ENCODE measurements around the gene EPN3. TPM values are rescaled to one million over a fixed set of nuclear protein-coding genes. Genes with fewer than 3 reads are reported as not detected.

Gene EPN3
- total RNA-seq, 1 experiment from 2014 or later, result 20.5 TPM

DNA sequence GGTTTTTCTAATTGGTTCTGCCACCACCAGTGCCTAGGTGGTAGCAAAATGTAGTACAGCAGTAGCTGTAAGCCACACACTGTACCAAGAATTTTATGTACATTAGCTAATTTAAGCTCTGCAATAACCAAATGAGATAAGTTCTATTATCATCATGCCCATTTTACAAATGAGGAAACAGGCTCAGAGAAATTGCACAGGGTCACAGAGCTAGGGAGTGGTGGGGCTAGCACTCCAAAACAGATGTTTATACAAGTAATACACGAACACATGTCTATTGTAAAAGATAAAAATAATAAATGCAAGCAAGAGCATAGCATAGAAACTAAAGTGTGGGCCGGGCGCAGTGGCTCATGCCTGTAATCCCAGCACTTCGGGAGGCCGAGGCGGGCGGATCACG is 40.3 kb upstream of the EPN3 start:
- H3K9ac ChIP-seq (ENCODE audit: low read length), result no peak overlapping the region
- no peaks in the 10 kb centered on the region for H3K9me2 ChIP-seq (replicated peaks; ENCODE audit: low read length)
- H3F3A ChIP-seq (ENCODE audit: low read length, unreplicated experiment), result no peaks in the 10 kb centered on the region
- DNase-seq, result no peak
- H2AFZ ChIP-seq (ENCODE audit: low read length), result no peak overlapping the region
- TF ChIP-seq, protein P1, sequence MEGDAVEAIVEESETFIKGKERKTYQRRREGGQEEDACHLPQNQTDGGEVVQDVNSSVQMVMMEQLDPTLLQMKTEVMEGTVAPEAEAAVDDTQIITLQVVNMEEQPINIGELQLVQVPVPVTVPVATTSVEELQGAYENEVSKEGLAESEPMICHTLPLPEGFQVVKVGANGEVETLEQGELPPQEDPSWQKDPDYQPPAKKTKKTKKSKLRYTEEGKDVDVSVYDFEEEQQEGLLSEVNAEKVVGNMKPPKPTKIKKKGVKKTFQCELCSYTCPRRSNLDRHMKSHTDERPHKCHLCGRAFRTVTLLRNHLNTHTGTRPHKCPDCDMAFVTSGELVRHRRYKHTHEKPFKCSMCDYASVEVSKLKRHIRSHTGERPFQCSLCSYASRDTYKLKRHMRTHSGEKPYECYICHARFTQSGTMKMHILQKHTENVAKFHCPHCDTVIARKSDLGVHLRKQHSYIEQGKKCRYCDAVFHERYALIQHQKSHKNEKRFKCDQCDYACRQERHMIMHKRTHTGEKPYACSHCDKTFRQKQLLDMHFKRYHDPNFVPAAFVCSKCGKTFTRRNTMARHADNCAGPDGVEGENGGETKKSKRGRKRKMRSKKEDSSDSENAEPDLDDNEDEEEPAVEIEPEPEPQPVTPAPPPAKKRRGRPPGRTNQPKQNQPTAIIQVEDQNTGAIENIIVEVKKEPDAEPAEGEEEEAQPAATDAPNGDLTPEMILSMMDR (conservative IDR thresholded peaks at IDR 0.05; ENCODE audit: low read depth, low read length), result no peak
- TF ChIP-seq EZH2 (IDR thresholded peaks at IDR 0.05; ENCODE audit: low read length, unreplicated experiment), result no peak
- no peaks in the 10 kb centered on the region for H3K27me3 ChIP-seq (ENCODE audit: low read length)
- POLR2A ChIA-PET (ENCODE audit: unreplicated experiment), result no interaction called here
- H3K9me3 ChIP-seq (ENCODE audit: low read length), result no peaks in the 10 kb centered on the region
- no TSS peak for BruUV-seq (replicated peaks)
- H3K36me3 ChIP-seq (ENCODE audit: low read depth, low read length), result no peaks in the 10 kb centered on the region
- H3K4me1 ChIP-seq (ENCODE audit: insufficient read depth, low read length), result peaks cover 13% of the 10 kb centered on the region
- H4K20me1 ChIP-seq (ENCODE audit: low read length), result no peaks in the 10 kb centered on the region
- H3K27ac ChIP-seq (ENCODE audit: low read length), result no peak overlapping the region
- H3K79me2 ChIP-seq (ENCODE audit: low read length), result no peaks in the 10 kb centered on the region
- CTCF ChIA-PET, result no interaction called here
- no peak overlapping the region for H3K4me3 ChIP-seq (ENCODE audit: low read length)
- H3K4me2 ChIP-seq (ENCODE audit: low read length), result no peak overlapping the region
- intact Hi-C loops (cut with micrococcal nuclease), result no loop called here
- ATAC-seq, result no peak

DNA sequence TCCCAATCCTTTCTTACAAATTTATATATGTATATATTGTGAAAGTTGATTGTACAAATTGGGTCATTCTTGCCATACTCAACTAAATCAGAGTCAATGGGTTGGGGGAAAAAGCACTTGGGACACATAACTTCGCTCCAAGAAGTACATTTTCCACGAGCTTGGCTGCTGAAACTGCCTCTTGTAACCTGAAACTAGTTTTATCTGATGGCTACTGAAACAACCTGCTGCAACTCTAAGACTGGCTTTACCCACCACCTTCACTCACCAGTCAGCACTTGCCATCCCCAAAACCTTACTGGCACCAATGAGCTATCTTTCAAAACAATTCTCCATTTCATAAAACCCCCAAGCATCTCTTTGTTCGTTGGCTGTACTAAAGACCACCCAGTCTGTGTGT is 38.8 kb upstream of the EPN3 start:
- H2AFZ ChIP-seq (ENCODE audit: low read length), result peak overlapping the region; percentile 41
- no peak overlapping the region for H3K4me2 ChIP-seq (ENCODE audit: low read length)
- DNase-seq, result peak; percentile 23
- H3K27ac ChIP-seq (ENCODE audit: low read length), result no peak overlapping the region
- no TSS peak for BruUV-seq (replicated peaks)
- intact Hi-C loops (cut with micrococcal nuclease), result no loop called here
- ChIA-PET CTCF (no interaction called here), POLR2A (ENCODE audit: unreplicated experiment) (interaction anchor here (0.6 kb wide), 3 partner anchors 16 to 635 kb away, joined by 3 to 5 read pairs (median 5); no protein-coding TSS in a partner anchor)
- no peak overlapping the region for H3K9ac ChIP-seq (ENCODE audit: low read length)
- H4K20me1 ChIP-seq (ENCODE audit: low read length), result no peaks in the 10 kb centered on the region
- no peaks in the 10 kb centered on the region for H3K9me2 ChIP-seq (replicated peaks; ENCODE audit: low read length)
- H3K4me1 ChIP-seq (ENCODE audit: insufficient read depth, low read length), result peaks cover 8% of the 10 kb centered on the region
- no peaks in the 10 kb centered on the region for H3K36me3 ChIP-seq (ENCODE audit: low read depth, low read length)
- H3F3A ChIP-seq (ENCODE audit: low read length, unreplicated experiment), result no peaks in the 10 kb centered on the region
- H3K27me3 ChIP-seq (ENCODE audit: low read length), result no peaks in the 10 kb centered on the region
- TF ChIP-seq EZH2phosphoT487 (IDR thresholded peaks at IDR 0.05; ENCODE audit: borderline replicate concordance, low read length) (no peak), EZH2 (IDR thresholded peaks at IDR 0.05; ENCODE audit: low read length, unreplicated experiment) (no peak)
- TF ChIP-seq, protein P1 (conservative IDR thresholded peaks at IDR 0.05; ENCODE audit: low read depth, low read length), result no peak
- H3K4me3 ChIP-seq (ENCODE audit: low read length), result no peak overlapping the region
- no peaks in the 10 kb centered on the region for H3K79me2 ChIP-seq (ENCODE audit: low read length)
- ATAC-seq, result no peak
- H3K9me3 ChIP-seq (ENCODE audit: low read length), result no peaks in the 10 kb centered on the region

DNA sequence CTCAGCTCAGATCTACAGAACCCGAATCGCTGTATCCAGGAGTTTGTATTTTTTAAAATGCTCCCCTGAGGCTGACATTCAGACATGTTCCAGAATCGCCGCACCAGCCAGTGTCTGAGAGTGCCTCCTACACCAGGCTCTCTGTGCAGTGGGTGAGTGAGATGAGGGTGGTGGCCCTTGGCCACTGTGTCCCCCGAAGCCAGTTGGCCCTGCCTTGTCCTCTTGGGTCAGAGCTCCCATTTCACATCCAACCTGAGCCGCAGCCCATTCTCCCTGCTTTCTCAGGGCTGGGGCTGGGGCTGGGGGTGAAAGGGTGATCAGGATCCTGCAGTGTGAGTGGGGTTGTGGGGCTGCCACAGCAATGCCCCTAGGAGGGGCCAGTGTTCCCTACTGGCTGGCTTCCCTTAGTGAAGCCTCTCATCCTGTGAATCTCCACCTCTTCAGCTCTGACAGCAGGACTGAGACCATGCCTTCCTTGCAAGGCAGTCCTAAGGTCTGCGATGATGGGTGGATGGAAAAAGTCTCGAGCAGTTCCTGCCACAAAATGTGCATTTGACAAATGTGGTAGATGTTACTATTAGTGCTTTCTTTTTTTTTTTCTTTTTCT is 37.2 kb upstream of the EPN3 start:
- Histone ChIP-seq H3K27me3 (ENCODE audit: low read length) (no peaks in the 10 kb centered on the region), H4K20me1 (ENCODE audit: low read length) (no peaks in the 10 kb centered on the region), H3K4me1 (ENCODE audit: insufficient read depth, low read length) (peaks cover 8% of the 10 kb centered on the region), H3F3A (ENCODE audit: low read length, unreplicated experiment) (no peaks in the 10 kb centered on the region), H3K9me3 (ENCODE audit: low read length) (no peaks in the 10 kb centered on the region), H3K27ac (ENCODE audit: low read length) (no peak overlapping the region), H3K4me3 (ENCODE audit: low read length) (no peak overlapping the region), H2AFZ (ENCODE audit: low read length) (no peak overlapping the region), H3K36me3 (ENCODE audit: low read depth, low read length) (no peaks in the 10 kb centered on the region), H3K9me2 (replicated peaks; ENCODE audit: low read length) (no peaks in the 10 kb centered on the region), H3K4me2 (ENCODE audit: low read length) (no peak overlapping the region), H3K9ac (ENCODE audit: low read length) (no peak overlapping the region), H3K79me2 (ENCODE audit: low read length) (no peaks in the 10 kb centered on the region)
- CTCF ChIA-PET, result interaction anchor here (0.6 kb wide), 1 partner anchor 602 kb away, joined by 5 read pairs; no protein-coding TSS in a partner anchor
- TF ChIP-seq, protein P1 (conservative IDR thresholded peaks at IDR 0.05; ENCODE audit: low read depth, low read length), result no peak
- no peak for TF ChIP-seq EZH2 (IDR thresholded peaks at IDR 0.05; ENCODE audit: low read length, unreplicated experiment)
- TF ChIP-seq EZH2phosphoT487 (IDR thresholded peaks at IDR 0.05; ENCODE audit: borderline replicate concordance, low read length), result no peak
- no peak for DNase-seq
- POLR2A ChIA-PET (ENCODE audit: unreplicated experiment), result no interaction called here
- intact Hi-C loops (cut with micrococcal nuclease), result no loop called here
- BruUV-seq (replicated peaks), result no TSS peak
- no peak for ATAC-seq

All from PC-3 (cell line).